GM08714 (cell line): ENCODE data around the gene MAD2L1.

ENCODE experiments used
- H3K4me3 ChIP-seq: fragments of 200-500 bp; sonication (Bioruptor generic); 2 replicates; pipeline ENCODE4 v1.5.1; 2014; ENCODE audit warnings: mild to moderate bottlenecking, low read length, inconsistent platforms
- ZNF274 ChIP-seq: IDR thresholded peaks from 2 replicates; pipeline ENCODE4 v1.6.1; 2012; ENCODE audit warnings: mild to moderate bottlenecking, low read depth, low read length

The MAD2L1 gene

DNA sequence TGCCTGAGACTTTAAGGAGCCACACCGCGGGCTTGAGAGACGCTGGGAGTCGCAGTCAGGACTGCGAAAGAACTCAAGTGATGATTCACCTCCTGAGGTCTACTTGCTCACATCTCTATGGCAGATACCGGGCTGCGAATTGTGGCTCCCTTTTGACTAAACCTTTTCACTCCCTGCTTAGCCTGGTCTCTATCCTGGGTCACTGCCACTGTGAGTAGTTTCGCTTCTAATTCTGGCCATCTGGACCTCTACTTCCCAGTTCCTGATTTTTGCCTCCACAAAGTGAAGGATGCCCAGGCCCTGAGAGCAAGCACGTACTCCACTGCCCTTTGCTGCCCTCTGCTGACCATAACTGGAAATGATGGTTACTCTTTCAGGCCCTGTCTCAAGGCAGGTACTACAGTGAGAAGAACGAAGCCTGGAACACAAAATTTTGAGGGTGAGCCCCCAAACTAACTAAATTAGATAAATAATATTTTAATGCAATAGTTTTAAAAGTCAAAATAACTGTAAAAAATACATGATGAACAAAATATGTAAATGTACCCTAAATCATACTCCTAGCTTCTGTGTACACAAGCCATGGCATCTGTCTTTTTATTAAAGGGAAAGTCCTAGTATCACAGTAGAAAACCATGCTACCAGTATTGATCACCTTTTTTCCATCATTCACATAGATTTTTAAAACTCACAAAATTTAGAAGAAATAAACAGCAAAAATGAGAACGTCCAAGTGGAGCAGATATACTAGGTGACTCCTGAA is 16.7 kb downstream of the MAD2L1 start:
- no peak for TF ChIP-seq ZNF274
- no peak overlapping the region for H3K4me3 ChIP-seq

DNA sequence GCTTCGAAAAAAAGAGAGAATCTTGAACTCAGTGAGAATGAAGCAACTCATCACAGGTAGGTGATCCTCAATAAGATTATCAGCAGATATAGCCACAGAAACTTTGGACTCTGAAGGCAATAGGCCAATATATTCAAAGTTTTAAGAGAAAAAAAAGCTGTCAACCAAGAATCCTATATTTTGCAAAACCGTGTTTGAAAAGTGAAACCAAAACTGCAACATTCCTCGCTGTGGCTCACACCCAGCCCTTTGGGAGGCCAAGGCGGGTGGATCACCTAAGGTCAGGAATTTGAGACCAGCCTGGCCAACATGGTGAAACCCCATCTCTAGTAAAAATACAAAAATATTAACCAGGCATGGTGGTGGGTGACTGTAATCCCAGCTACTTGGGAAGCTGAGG is 22.8 kb downstream of the MAD2L1 start:
- no peak for TF ChIP-seq ZNF274
- no peak overlapping the region for H3K4me3 ChIP-seq

DNA sequence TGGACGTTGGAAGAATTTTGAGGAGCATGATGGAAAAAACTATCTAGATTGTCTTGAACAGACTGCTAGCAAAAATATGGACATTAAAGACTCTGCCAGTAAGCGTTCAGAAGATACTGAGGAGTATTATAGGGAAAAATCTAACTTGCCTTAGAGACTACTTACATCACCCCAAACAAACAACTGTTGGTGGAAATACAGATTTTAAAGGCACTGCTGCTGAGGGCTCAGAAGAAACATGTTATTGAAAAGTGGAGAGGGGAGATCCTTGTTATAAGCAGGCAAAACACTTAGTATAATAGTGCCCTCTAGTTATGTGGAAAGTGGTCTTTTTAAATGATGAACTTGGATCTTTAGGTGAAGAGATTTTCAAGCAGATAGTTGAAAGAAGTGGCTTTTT is 29.2 kb downstream of the MAD2L1 start:
- TF ChIP-seq ZNF274: no peak
- H3K4me3 ChIP-seq: no peak overlapping the region

DNA sequence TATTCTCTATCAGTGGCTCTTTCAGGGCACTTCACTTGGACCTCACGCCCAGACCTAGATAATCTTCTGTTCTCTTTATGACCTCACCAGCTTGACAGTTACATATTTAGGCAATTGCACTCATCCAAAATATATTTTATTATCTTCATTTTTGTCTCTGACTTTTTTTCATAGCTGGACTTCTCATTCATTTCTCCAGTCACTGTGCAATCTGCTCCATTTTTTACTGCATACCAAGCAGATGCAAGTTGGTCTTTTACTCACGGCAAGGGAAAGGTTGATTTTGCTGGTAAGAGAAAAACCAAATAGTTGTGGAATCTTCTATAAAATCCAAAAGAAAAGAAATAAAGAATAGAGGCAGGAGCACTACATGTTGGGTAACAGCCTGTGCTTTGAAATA is 31.7 kb downstream of the MAD2L1 start:
- H3K4me3 ChIP-seq: no peak overlapping the region
- no peak for TF ChIP-seq ZNF274

DNA sequence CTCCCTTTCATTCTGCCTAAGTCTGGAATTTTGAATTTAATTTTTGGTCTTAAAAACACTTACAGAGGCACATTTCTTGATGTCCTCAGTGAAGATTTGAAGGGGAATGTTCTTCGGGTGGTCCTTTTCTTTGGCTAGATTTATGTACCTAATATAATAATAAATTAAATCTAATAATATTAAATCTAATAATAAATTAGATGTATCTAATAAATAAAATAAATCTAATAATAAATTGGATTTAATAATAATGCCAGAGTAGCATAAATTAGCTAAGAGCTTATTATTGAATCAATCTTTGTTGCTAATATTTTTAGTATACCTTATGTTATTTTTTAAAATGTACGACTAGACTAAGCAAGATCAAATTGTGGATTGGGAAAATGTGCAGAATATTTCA is 39.8 kb downstream of the MAD2L1 start:
- TF ChIP-seq ZNF274: no peak

DNA sequence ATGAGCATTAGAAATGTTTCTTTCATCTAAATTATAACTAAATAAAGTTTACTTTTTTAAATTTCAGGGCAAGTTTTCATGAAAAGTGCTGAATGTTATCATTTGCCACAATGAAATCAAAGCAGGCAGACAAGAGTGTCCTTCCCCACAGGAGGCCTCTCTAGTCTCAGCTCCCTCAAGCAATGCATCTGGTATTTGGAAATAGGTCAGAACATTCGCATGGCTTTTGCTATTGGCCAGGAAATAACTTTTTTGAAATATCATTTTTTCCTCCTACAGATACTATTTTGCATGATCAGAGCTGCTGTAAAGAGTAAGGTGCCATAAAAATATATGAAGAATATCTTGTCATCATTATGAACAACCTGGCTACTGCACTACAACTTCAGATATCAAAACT is 41.1 kb downstream of the MAD2L1 start:
- H3K4me3 ChIP-seq: no peak overlapping the region
- no peak for TF ChIP-seq ZNF274

More for the DNA sequence above, 39.8 kb downstream of the MAD2L1 start:
- no peak overlapping the region for H3K4me3 ChIP-seq

DNA sequence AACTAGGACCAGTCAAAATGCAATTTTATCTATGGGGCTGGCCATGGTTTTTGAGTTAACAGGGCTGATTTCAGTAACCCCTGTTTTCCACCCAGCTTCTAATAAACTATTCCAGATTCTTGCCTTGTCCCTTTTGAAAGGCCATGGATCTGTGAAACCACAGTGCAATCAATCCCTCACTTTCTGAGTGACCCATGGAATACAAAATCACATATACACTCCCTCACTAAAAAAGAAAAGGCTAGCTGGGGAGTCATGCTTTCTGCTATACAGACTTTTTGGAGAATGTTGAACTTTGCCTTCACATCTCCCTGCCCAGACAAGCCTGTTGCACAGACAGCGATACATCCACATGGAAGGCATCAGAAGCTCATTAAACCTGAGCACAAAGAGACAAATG is 47.9 kb downstream of the MAD2L1 start:
- no peak for TF ChIP-seq ZNF274
- H3K4me3 ChIP-seq: no peak overlapping the region

DNA sequence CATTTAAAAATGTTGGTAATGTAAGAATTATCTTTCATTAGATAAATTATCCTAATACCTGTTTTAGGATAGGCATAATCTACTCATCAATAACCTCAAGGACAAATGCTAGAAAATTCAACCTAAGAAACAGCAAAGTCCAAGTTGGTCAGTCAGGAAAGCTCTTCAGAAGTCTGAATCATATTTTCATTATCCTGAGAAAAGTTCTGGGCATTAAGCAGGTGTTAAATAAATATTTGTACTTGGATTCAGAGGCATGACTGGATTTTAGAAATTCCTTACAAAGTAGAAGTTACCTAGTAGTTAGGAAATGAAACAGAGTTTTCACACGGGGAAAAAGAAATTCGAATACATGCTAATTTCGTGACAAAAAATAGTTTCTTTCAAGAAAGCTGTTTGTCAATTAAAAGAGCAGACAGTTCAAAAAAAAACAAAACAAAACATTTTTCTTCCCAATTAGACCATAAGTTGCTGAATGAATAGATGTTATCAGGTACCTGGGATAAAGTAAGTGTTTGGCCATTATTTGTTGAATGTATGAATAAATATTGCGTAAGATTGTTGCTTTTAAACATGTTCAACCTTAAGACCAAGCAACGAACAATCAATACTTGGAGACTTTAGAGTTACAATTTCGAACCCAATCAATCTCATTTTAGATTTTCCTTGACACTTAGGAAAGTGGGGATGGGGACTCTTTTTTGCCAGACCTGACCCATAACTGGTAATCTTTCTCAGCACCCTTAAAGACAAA is 48.5 kb downstream of the MAD2L1 start:
- no peak for TF ChIP-seq ZNF274
- no peak overlapping the region for H3K4me3 ChIP-seq

DNA sequence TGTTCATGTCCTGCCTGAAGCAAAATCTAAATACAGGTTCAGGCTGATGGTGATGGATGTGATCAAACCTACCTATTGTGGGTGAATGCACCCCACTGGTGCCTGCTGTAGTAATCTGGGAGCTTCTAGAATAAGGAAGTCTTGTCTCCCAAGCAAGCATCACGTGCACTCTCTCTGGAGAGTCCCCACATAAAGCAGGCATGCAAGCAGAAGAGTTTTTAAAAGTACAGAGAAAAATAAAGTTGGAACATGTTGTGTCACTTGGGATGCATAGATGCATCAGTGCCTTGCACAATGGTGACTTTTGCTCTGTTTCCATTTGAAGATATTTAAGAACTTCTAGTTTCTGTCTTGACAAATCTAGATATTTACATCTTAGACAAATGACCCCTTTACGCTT is 54.9 kb downstream of the MAD2L1 start:
- H3K4me3 ChIP-seq: no peak overlapping the region
- TF ChIP-seq ZNF274: no peak

DNA sequence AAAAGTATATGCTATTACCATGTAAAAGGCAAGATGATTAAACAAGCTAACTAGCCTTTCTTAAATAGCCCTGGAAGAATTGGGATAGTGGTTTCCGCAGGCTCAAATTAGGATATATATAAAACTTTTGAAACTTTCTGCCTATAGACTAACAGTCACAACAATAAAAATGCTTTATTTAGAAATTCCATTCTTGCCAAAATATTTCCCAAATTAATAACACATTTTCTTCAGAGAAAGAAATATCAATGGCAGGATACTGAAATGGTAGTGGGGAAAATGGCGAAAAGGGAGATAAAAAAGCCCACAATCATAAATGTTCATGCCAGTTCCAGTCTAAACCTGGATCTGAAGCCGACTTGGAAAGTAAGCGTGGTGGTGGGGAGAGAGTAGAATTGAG is 56.0 kb downstream of the MAD2L1 start:
- TF ChIP-seq ZNF274: no peak

DNA sequence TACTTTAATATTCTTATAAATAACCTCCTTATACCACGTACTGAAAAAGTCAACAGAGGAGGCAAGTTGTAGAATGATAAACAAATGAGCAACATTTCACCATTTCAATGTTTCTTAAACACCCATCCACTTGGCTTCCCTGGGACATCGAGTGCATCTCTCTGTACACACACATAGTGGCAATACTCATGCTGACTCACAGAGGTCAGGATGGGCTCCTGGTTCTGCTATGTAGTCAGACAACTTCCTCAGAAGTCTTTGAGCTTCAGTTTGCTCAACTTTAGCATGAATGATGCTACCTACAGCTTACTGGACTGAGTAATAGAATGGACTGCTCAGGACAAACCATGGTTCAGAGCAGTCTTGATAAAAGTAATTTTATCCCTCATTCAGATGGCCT is 56.9 kb downstream of the MAD2L1 start:
- H3K4me3 ChIP-seq: no peak overlapping the region
- TF ChIP-seq ZNF274: no peak

More for the DNA sequence above, 56.0 kb downstream of the MAD2L1 start:
- no peak overlapping the region for H3K4me3 ChIP-seq

DNA sequence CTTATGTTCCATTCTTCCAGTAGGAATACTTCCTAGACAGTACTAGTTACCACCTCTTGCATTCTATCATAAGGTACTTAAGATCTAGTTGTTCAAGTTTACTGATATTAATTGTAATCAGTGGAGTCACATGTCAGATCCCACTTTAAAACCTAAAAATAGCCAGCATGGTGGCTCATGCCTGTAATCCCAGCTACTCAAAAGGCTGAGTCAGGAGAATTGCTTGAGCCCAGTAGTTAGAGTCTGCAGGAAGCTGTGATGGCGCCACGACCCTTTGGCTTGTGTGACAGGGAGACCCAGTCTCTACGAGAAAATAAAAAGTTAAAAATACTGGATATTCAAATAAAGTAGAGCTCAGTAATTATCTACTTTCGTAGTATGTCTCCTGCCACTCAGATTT is 57.7 kb downstream of the MAD2L1 start:
- no peak overlapping the region for H3K4me3 ChIP-seq
- no peak for TF ChIP-seq ZNF274

DNA sequence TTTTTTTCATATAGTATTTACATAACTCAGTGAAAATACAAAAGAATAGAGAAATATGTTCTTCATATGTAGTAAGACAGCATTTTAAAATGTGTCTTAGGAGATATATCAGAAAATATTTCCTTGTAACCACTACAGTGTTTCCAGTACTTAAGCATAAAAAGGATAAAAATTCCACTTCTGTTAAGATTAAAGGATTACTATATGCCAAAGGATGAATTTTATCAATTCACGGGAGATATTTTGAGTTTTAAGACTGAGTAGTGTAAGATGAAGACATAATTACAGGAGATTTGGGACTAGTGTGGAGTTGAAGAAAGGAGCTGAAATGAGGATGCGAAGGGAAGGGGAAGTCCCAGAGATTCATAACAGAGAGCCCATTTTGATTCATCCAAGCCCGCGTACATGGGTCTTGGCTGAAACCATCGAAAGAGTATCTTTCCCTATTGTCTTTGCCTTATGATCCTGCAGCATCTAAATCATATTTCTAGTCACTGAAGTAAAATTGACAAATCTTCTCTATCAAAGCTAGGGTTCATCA is 58.7 kb downstream of the MAD2L1 start:
- no peak for TF ChIP-seq ZNF274

DNA sequence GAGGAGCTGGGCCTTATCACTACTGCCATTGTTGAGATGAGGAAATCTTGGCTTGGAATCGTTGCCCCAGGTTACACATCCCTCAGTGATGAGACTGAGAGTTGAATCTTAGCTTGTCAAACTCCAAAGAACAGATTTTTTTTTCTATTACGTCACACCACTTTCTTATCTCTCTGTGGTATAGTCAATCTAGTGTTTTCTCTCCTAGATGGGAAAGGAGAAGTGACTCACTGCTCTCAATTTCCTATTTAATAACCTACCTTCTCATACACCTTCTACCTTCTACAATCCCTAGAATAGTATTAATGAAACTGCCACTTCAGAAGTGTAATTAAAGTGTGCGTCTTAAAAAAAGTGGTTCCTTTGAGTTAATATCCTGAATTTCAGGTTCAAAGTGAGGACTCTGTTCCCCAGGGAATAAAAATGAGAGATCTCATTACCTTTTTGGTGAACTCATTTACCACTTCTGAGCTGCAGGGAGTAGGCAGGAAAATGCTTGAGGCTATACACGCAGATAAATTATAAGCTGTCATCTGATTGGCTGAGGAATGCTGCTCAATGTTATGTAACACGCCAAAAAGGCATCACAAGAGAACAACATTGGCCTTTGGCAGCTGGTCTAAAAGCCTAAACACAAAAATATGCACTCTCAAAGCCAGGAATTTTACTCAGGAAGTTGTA is 59.3 kb downstream of the MAD2L1 start:
- no peak overlapping the region for H3K4me3 ChIP-seq
- no peak for TF ChIP-seq ZNF274

More for the DNA sequence above, 58.7 kb downstream of the MAD2L1 start:
- H3K4me3 ChIP-seq: no peak overlapping the region
